Measurements from ENCODE around the gene DLG2.

Gene DLG2

DNA sequence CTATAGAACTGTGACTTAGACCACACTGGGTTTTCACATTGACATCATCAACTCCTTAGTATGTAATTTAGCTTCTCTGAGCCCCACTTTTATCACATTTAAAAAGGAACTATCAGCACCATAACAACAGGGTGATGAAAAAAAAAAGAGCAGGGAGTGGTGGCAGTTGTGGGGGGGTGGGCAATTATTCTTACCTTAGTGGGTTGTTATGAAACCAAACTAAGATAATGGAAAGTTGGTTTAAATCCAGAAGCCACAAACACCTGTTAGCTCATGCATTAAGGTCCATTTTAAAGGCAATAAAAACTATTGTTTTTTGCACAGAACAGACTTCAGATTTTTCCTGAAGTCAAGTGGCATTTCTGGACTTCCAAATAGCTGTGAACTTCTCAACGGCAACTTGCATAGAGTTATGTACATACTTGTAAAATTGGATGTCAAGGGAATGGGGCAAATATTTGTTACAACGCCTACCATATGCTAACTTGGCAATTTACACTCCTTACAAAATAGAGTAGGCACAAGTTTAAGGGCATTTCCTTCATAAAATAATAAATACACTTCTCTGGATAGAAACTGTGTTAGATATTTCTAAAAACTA lies 793.6 kb downstream of the DLG2 start:
- DNase-seq (ENCODE audit: low read depth), result no peak
- TF ChIP-seq, protein P1, sequence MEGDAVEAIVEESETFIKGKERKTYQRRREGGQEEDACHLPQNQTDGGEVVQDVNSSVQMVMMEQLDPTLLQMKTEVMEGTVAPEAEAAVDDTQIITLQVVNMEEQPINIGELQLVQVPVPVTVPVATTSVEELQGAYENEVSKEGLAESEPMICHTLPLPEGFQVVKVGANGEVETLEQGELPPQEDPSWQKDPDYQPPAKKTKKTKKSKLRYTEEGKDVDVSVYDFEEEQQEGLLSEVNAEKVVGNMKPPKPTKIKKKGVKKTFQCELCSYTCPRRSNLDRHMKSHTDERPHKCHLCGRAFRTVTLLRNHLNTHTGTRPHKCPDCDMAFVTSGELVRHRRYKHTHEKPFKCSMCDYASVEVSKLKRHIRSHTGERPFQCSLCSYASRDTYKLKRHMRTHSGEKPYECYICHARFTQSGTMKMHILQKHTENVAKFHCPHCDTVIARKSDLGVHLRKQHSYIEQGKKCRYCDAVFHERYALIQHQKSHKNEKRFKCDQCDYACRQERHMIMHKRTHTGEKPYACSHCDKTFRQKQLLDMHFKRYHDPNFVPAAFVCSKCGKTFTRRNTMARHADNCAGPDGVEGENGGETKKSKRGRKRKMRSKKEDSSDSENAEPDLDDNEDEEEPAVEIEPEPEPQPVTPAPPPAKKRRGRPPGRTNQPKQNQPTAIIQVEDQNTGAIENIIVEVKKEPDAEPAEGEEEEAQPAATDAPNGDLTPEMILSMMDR (IDR thresholded peaks at IDR 0.05; ENCODE audit: low read length, missing control alignments), result no peak
- H3K4me3 ChIP-seq (replicated peaks; ENCODE audit: low read depth, low read length), result no peak overlapping the region

- DNase-seq (ENCODE audit: low read depth), result no peak
- TF ChIP-seq, protein P1 (IDR thresholded peaks at IDR 0.05; ENCODE audit: low read length, missing control alignments), result no peak
- no peak overlapping the region for H3K4me3 ChIP-seq (replicated peaks; ENCODE audit: low read depth, low read length)
Measured at GRCh38 chr11:84830372-84830771, 796.8 kb downstream of the DLG2 start.

DNA sequence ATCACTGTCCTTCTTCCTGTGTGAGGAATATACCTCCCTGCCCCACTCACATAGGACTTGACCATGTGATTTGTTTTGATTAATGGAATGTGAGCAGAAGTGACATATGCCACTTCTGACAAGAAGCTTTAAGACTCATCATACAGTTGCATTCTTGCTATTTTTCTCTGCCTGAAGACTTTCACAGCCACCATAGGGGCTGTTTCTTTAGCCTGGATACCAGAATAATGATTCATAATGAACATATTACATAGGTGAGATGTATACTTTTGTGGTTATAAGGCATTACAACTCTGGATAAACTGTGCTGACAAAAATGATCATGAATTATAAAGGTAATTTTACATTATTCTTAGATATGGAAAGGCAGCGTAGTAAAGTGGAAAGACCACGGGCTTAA lies 798.0 kb downstream of the DLG2 start:
- no peak overlapping the region for H3K4me3 ChIP-seq (replicated peaks; ENCODE audit: low read depth, low read length)
- DNase-seq (ENCODE audit: low read depth), result no peak
- TF ChIP-seq, protein P1 (IDR thresholded peaks at IDR 0.05; ENCODE audit: low read length, missing control alignments), result no peak

GRCh38 chr11:84828616-84829015 lies 798.5 kb downstream of the DLG2 start:
- H3K4me3 ChIP-seq (replicated peaks; ENCODE audit: low read depth, low read length), result no peak overlapping the region
- TF ChIP-seq, protein P1 (IDR thresholded peaks at IDR 0.05; ENCODE audit: low read length, missing control alignments), result no peak
- no peak for DNase-seq (ENCODE audit: low read depth)

- H3K4me3 ChIP-seq (replicated peaks; ENCODE audit: low read depth, low read length), result no peak overlapping the region
- TF ChIP-seq, protein P1 (IDR thresholded peaks at IDR 0.05; ENCODE audit: low read length, missing control alignments), result no peak
- no peak for DNase-seq (ENCODE audit: low read depth)
Measured at GRCh38 chr11:84825106-84825660, 802.0 kb downstream of the DLG2 start.

GRCh38 chr11:84824624-84825023 lies 802.5 kb downstream of the DLG2 start:
- DNase-seq (ENCODE audit: low read depth), result no peak
- H3K4me3 ChIP-seq (replicated peaks; ENCODE audit: low read depth, low read length), result no peak overlapping the region
- TF ChIP-seq, protein P1 (IDR thresholded peaks at IDR 0.05; ENCODE audit: low read length, missing control alignments), result no peak

DNA sequence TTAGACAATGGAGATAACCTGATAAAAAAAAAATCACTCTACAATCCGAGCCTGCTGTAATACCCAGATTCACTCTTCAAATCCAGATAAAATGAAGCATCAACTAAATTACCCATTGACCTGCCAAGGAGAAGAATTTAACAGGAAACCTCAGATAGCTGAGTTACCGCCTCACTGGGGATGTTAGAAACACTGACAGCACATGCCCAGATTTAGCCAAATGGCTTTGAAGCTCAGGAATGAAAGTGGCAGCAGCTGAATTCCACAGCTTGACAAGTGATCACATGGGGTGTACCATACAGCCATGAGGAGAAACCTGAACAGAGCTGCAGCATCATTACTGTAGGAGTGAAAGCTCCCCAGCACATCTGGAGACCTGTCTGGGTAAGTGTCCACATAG lies 807.6 kb downstream of the DLG2 start:
- H3K4me3 ChIP-seq (replicated peaks; ENCODE audit: low read depth, low read length), result no peak overlapping the region
- TF ChIP-seq, protein P1 (IDR thresholded peaks at IDR 0.05; ENCODE audit: low read length, missing control alignments), result no peak
- DNase-seq (ENCODE audit: low read depth), result no peak
